B cell (primary cell): ENCODE data around the gene TTC38.

Experiments
- EZH2 ChIP-seq: IDR thresholded peaks from 2 replicates; pipeline ENCODE4 v1.6.1; 2012; ENCODE audit warnings: borderline replicate concordance, low read depth, mild to moderate bottlenecking, moderate library complexity, low read length; ENCODE audit not compliant: insufficient read depth, poor library complexity, severe bottlenecking
- TF ChIP-seq, protein P1 (sequence below): fragments of 200-600 bp; IDR thresholded peaks from one replicate; pipeline ENCODE4 v1.8.0; 2022; ENCODE audit warnings: antibody characterized with exemption, mild to moderate bottlenecking

DNA sequence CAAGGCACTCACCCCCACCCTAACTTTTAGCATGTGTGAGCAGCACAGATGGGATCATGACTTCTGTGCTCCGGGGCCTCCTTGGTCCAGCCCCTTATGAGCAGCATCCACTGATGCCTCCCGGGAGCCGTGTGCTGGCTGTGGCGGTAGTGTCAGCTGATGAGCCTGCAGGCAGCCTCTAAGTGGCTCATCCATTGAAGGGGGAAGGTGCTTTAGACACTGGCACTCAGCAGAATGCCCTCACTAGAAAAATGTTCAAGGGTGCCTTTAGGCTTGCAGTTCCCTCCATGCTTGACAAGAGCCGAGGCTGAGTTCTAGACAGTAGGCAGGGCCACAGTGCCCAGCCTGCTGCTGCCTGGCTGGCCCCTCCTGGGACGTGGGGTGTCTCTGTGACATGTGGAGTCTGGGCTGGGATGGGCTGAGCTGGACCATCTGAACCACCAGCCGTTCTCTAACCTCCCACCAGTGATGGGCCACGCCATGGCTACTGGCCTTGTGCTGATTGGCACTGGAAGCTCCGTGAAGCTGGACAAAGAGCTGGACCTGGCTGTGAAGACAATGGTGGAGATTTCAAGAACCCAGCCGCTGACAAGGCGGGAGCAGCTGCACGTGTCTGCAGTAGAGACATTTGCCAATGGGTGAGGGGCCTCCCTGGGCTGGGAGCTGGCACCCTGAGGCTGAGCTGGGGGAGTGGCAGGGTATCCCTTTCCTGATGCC lies 5.8 kb downstream of the TTC38 start:
- TF ChIP-seq, protein P1, sequence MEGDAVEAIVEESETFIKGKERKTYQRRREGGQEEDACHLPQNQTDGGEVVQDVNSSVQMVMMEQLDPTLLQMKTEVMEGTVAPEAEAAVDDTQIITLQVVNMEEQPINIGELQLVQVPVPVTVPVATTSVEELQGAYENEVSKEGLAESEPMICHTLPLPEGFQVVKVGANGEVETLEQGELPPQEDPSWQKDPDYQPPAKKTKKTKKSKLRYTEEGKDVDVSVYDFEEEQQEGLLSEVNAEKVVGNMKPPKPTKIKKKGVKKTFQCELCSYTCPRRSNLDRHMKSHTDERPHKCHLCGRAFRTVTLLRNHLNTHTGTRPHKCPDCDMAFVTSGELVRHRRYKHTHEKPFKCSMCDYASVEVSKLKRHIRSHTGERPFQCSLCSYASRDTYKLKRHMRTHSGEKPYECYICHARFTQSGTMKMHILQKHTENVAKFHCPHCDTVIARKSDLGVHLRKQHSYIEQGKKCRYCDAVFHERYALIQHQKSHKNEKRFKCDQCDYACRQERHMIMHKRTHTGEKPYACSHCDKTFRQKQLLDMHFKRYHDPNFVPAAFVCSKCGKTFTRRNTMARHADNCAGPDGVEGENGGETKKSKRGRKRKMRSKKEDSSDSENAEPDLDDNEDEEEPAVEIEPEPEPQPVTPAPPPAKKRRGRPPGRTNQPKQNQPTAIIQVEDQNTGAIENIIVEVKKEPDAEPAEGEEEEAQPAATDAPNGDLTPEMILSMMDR = no peak
- no peak for TF ChIP-seq EZH2
